ENCODE results near the gene SEPTIN8. TPM values are rescaled to one million over a fixed set of nuclear protein-coding genes. Genes with fewer than 3 reads are reported as not detected.

SEPTIN8 gene
- total RNA-seq, 1 donor from 2014 or later = 27.2 TPM

GRCh38 chr5:132751971-132752580, 25.0 kb downstream of the SEPTIN8 start:
- Histone ChIP-seq H3K4me1 (peaks cover 8% of the 10 kb centered on the region), H3K9me3 (replicated peaks) (no peaks in the 10 kb centered on the region), H3K27ac (replicated peaks) (no peak overlapping the region), H3K27me3 (ENCODE audit: low read depth) (peaks cover 7% of the 10 kb centered on the region), H3K36me3 (peaks cover 17% of the 10 kb centered on the region), H3K4me3 (no peak overlapping the region)
- no peak for DNase-seq
- intact Hi-C loops (cut with micrococcal nuclease) = no loop called here
- TF ChIP-seq CTCF (IDR thresholded peaks at IDR 0.05; ENCODE audit: borderline replicate concordance) = no peak

- Histone ChIP-seq H3K27ac (replicated peaks) (peak overlapping the region; percentile 48), H3K27me3 (ENCODE audit: low read depth) (peaks cover 11% of the 10 kb centered on the region), H3K4me3 (no peak overlapping the region), H3K9me3 (replicated peaks) (no peaks in the 10 kb centered on the region), H3K36me3 (peaks cover 13% of the 10 kb centered on the region), H3K4me1 (peaks cover 13% of the 10 kb centered on the region)
- TF ChIP-seq CTCF (IDR thresholded peaks at IDR 0.05; ENCODE audit: borderline replicate concordance) = no peak
- no peak for DNase-seq
- intact Hi-C loops (cut with micrococcal nuclease) = no loop called here
These were observed 25.6 kb downstream of the SEPTIN8 start for GRCh38 chr5:132751444-132751843.

- peaks cover 13% of the 10 kb centered on the region for H3K4me1 ChIP-seq
- DNase-seq = no peak
- intact Hi-C loops (cut with micrococcal nuclease) = no loop called here
- H3K4me3 ChIP-seq = no peak overlapping the region
- no peaks in the 10 kb centered on the region for H3K9me3 ChIP-seq (replicated peaks)
- peak overlapping the region; percentile 48 for H3K27ac ChIP-seq (replicated peaks)
- peaks cover 17% of the 10 kb centered on the region for H3K27me3 ChIP-seq (ENCODE audit: low read depth)
- H3K36me3 ChIP-seq = peaks cover 11% of the 10 kb centered on the region
- no peak for TF ChIP-seq CTCF (IDR thresholded peaks at IDR 0.05; ENCODE audit: borderline replicate concordance)
These were observed 26.4 kb downstream of the SEPTIN8 start for GRCh38 chr5:132750471-132751230.

GRCh38 chr5:132749506-132749905, 27.5 kb downstream of the SEPTIN8 start:
- H3K27ac ChIP-seq (replicated peaks) = no peak overlapping the region
- H3K9me3 ChIP-seq (replicated peaks) = no peaks in the 10 kb centered on the region
- intact Hi-C loops (cut with micrococcal nuclease) = loop anchor here (10.0 kb wide), 1 partner anchor 65 kb away; the partner anchor contains the start of gene SOWAHA
- H3K27me3 ChIP-seq (ENCODE audit: low read depth) = peaks cover 27% of the 10 kb centered on the region
- no peak for TF ChIP-seq CTCF (IDR thresholded peaks at IDR 0.05; ENCODE audit: borderline replicate concordance)
- peaks cover 11% of the 10 kb centered on the region for H3K36me3 ChIP-seq
- no peak for DNase-seq
- H3K4me1 ChIP-seq = peaks cover 13% of the 10 kb centered on the region
- H3K4me3 ChIP-seq = no peak overlapping the region

DNA sequence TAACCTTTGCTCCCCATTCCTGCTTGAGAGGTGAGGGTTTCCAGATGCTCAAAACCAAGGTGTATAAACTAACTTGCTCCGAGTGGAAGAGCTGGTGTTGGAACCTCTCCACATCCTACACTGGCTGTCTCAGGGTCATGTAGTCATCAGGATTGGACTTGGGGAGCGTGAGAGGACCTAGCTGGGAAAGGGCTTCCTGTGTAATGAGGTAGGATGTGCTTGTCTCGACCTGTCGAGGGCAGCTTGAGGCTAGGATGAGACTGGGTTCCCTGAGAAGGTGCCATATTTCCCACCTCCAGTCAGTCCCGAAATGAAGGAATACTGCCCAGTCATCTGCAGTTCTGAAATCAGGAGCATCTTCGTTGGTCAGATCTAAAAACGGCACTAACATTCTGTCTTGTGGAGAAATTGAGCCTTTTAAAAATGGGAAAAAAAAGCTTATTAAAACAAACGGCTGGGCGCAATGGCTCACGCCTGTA, 28.5 kb downstream of the SEPTIN8 start:
- TF ChIP-seq CTCF (IDR thresholded peaks at IDR 0.05; ENCODE audit: borderline replicate concordance) = no peak
- Histone ChIP-seq H3K4me1 (peaks cover 13% of the 10 kb centered on the region), H3K9me3 (replicated peaks) (no peaks in the 10 kb centered on the region), H3K27me3 (ENCODE audit: low read depth) (peaks cover 31% of the 10 kb centered on the region), H3K36me3 (peaks cover 6% of the 10 kb centered on the region), H3K27ac (replicated peaks) (no peak overlapping the region), H3K4me3 (no peak overlapping the region)
- DNase-seq = no peak
- intact Hi-C loops (cut with micrococcal nuclease) = loop anchor here (10.0 kb wide), 1 partner anchor 66 kb away; the partner anchor contains the start of gene SOWAHA
